ENCODE results near the gene HAGH. TPM values are rescaled to one million over a fixed set of nuclear protein-coding genes. Genes with fewer than 3 reads are reported as not detected.
A peak's percentile ranks its signal among the peaks of the same experiment; 100 is the strongest.

Gene HAGH
- total RNA-seq, 1 donor from 2014 or later = 87.3 TPM

GRCh38 chr16:1766701-1767100 is 59.9 kb downstream of the HAGH start:
- DNase-seq (ENCODE audit: low read depth) = no peak
- no peak overlapping the region for H3K4me3 ChIP-seq (ENCODE audit: low read depth, low read length)
- no peak for TF ChIP-seq CTCF (conservative IDR thresholded peaks at IDR 0.05; ENCODE audit: low read depth, low read length)

- DNase-seq (ENCODE audit: low read depth) = no peak
- no peak overlapping the region for H3K4me3 ChIP-seq (ENCODE audit: low read depth, low read length)
- no peak for TF ChIP-seq CTCF (conservative IDR thresholded peaks at IDR 0.05; ENCODE audit: low read depth, low read length)
Measured at GRCh38 chr16:1766231-1766630, 60.4 kb downstream of the HAGH start.

GRCh38 chr16:1765826-1766225 is 60.8 kb downstream of the HAGH start:
- H3K4me3 ChIP-seq (ENCODE audit: low read depth, low read length) = no peak overlapping the region
- no peak for DNase-seq (ENCODE audit: low read depth)
- TF ChIP-seq CTCF (conservative IDR thresholded peaks at IDR 0.05; ENCODE audit: low read depth, low read length) = no peak

GRCh38 chr16:1764971-1765370 is 61.7 kb downstream of the HAGH start:
- no peak overlapping the region for H3K4me3 ChIP-seq (ENCODE audit: low read depth, low read length)
- no peak for DNase-seq (ENCODE audit: low read depth)
- no peak for TF ChIP-seq CTCF (conservative IDR thresholded peaks at IDR 0.05; ENCODE audit: low read depth, low read length)

- no peak for DNase-seq (ENCODE audit: low read depth)
- no peak overlapping the region for H3K4me3 ChIP-seq (ENCODE audit: low read depth, low read length)
Measured at GRCh38 chr16:1763521-1764511, 62.8 kb downstream of the HAGH start.

GRCh38 chr16:1762879-1763520 is 63.6 kb downstream of the HAGH start:
- no peak for TF ChIP-seq CTCF (conservative IDR thresholded peaks at IDR 0.05; ENCODE audit: low read depth, low read length)
- no peak for DNase-seq (ENCODE audit: low read depth)
- no peak overlapping the region for H3K4me3 ChIP-seq (ENCODE audit: low read depth, low read length)

More at GRCh38 chr16:1763521-1764511, 62.8 kb downstream of the HAGH start:
- TF ChIP-seq CTCF (conservative IDR thresholded peaks at IDR 0.05; ENCODE audit: low read depth, low read length) = peak; percentile 35
